HG03469 (cell line): ENCODE results near the gene HACD2.
A peak's percentile ranks its signal among the peaks of the same experiment; 100 is the strongest.

Experiments
- ATAC-seq: cut with Tn5 transposase; IDR thresholded peaks from one replicate; pipeline ENCODE4 v1.9.1; 2021; ENCODE audit warnings: mild to moderate bottlenecking, moderate library complexity, moderate number of reproducible peaks; ENCODE audit not compliant: unreplicated experiment

The HACD2 gene

DNA sequence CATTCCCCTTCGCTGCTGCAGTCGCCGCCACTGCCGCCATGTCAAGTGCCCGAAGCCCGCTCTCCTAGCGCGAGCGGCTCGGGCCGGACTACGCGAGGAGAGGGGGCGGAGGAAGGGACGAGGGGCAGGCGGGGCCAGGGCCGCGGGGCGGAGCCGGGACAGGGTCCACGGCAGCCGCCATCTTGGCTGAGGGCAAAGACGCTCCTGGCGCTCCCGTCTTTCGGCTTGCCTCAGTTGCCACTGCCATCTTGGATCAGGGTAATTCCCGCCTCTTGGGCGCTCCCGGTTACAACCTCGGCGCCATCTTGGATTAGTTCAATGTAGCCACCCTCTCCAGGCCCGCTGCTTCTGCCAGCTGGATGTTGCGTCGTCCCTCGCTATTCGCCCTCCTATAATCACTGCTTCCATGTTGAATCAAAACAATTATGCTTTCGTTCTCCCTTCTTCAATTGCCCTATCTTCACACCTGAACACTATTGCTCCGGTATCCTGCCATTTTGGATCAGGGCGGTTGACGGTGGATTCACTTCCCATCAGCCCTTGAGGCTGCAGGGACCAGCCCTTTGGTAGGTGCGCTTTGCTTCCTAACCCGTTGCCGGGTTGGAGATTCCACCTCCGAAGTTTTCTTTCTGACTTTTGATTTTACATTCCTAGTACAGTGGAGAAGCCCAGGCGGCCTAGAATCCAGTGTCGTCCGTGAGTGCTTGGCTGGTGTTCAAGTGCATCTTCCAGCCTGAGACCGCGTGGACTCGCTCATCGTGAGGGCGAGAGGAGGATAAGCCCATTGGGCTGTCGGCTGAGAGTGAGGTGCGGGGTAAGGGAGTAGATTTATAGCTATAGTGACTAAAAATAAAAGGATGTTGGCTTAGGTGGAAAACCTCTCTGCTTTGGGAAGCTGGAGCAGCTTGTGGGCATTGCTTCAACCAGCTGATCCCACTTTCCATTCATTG is at the start of gene HACD2:
TSS of gene HACD2 (minus strand) at position 66 of the 950 bp plus-strand sequence. CDS start at position 40, 26 bp downstream.
- peak; percentile 75 for ATAC-seq

DNA sequence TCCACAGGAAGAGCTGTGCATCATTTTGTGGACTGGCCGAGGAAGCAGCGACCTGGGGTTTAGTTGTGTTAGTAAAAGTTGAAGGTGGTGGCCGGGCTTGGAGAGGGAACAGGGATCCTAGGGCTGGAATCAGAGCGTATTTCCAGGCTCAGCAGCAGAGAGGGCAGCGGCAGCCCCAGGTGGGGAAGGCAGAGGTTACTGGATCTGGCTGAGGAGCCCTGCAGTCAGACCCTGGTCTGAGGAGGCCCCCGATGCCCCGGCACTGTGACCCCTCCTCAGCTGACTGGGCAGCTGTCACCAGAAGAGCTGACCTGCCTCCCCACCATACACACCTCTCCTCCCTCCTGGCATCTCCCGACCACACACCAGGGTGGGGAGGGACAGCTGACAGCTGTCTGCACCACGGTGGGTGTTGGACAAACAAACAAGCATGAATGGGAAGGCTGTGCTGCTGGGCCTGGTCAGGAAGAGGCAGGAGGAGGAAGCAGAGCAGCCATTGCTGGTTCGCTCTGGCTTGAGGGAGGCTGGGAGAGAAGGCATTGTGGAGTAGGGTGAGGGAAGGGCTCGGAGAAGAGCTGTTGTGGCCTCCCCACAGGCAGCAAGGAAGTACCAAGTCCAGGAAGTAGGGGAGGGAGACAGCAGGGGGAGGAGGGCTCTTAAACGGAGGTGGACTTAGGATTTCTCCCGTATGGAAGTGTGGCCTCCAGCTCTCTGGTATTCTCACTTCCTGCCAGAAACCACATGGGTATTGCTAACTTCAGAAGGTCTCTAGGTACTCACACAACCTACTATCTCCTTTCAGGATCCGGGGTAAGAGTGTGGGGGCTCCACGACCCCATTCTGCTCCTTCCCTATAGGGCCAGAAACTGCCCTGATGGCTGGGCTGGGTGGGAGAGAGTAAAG is 49.5 kb upstream of the HACD2 start:
- ATAC-seq, result no peak

- ATAC-seq, result no peak
These were observed 48.7 kb upstream of the HACD2 start for GRCh38 chr3:123633530-123633929.

DNA sequence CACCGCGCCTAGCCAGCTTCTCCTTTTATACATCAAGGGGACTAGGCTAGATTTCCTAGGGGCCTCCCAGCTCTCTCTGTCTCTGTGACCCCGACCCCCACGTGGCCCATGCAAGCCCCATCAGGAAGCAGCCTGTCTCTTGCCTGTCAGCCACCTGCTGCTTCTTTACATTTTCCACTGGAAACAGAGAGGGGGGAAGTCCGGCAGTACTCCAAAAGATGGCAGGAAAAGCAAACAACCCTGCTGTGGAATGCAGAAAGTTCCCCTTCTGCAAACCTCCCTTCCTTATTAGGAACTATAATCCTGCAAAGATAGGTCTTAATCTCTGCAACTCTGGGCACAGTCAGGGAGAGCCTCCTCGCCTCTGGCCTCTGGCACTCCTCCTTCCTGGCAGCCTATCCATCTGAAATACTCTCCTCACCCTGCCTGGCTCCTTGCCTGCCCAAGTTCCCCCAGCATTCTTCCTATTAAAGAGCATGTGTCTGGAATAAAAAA is 47.4 kb upstream of the HACD2 start:
- ATAC-seq, result no peak

DNA sequence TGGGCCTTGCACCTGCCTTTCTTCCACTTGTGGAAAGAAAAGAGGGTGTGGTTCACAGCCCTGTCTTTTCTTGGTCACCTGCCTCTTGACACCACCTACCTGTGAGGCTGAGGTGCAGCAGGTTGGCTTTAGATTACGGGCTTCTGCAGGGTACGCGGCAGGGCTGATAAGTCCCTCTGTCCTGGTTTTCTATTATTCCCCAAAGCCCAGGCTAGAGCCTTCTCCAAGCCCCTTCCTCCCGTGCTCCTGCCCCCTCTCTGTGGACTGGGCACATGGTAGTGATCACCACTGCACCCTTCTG is 44.8 kb upstream of the HACD2 start:
- ATAC-seq, result no peak

DNA sequence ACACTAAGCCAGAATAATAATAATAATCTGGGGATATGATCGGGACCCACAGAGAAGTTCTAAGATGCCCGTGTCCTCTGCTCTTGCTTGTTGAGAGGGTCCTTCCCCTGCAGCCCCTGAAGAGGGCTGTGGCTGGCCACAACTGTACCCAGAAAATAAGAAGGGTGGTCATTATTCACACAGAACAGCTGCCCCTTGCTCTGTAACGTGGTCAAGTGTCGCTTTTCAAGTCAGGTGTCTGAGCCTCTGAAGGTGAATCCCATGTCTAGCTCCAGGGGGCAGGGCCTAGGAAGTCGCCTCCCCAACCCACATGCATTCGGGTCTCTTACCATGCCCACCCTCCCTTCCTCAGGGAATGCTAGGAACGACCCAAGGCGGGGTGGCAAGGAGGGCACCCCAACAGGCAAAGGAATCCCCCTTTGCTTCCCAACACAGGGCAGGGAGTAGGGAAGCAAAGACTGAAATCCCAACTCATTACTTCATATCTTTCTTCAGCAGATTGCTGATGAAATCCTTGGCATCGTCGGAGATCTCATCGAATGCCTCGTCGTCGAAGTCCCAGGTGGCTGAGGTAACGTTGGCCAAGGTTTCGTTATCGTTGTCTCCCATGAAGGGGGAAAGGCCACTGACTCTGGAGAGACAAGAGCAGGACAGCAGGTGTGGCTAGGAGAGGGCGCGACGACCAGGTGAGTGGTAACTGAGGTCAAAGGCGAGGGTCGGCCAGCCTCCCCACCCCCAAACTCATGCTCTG is 44.3 kb upstream of the HACD2 start:
- ATAC-seq, result no peak

DNA sequence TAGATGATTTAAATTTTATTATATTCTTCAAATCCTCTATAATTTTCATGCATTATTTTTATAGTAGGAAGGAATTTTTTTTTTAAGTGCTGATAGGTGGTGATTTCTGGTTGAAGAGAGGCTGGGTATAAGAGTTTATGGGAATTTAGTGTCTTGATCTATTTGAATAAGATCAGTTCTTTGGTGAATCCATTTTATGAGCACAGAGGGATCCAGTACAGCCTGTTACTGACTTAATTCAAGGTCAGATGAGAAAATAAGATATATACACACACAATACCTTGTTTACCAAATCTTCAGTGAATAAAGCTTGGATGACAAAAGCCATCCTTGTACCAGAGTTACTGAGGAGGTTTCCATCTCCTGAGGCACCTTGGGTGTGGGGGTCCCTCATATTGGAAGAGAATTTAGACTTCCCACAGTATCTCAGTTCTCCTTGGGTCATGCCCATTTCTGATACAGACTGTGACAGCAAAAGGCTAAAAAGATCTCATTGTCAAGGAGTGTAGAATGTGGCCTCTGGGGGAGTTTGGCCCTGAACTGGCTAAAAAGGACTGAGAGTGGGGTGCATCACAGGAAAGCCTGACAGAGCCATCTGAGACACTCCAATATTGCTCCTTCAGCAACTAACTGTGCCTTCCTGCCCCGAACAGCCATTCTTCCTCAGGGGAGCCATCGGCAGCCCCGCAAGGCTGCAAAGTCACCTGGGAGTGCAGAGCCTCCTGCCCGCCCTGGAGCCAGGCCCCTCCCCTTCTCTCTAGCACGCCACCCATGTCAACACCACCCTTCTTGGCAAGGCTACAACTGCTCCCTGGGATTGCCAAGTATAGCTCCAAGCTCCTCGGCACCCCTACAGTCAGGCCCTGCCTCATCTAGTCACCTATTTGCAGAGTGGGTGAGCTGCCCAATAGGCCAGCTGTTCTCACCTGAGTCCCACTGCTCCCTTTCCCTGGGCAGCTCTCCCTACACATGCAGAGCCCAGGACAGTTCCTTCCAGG is 43.1 kb upstream of the HACD2 start:
- no peak for ATAC-seq

DNA sequence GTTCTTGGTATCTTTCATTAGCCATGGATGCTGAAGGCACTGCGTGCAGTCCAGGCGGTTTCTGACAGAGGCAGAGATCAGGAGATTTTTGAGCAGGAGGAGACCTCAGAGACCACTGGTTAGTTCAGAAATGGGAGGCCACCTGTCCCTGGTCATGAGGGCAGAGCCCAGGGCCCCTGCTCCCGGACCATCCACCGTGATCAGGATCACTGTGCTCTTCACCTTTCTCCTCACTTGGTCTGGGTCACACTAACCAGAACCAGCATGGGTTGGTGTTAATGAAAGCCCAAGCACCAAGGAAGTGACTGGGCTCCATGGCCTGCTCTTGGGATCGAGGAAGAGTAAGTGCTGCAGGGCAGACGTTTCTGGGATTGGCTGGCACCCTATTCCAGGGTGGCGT is 42.0 kb upstream of the HACD2 start:
- no peak for ATAC-seq

- no peak for ATAC-seq
These were observed 39.4 kb upstream of the HACD2 start for GRCh38 chr3:123624302-123624701.

DNA sequence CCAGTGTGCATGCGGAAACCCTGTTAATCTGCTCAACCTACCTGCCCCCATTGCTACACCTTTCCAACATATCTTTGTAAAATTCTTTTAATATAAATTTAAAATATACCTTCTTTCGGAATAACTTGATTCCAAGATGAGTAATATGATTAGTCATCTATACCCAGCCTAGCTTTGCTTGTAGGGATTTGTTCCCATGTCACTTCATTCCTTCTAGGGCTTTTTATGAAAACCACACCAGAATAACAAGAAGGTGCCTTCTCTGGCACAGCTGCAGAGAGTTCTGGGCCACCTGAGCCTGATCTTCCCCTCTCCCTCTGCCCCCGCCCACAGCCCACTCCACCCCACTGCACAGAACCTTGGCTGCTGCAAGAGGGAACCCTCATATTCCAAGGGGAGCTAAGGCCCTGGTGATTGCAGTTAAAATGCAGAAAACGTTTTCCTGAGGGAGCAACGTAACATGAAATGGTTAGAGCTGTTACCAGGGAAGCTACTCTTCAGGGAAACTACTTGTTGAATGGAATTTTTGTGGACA is 38.6 kb upstream of the HACD2 start:
- ATAC-seq, result no peak

DNA sequence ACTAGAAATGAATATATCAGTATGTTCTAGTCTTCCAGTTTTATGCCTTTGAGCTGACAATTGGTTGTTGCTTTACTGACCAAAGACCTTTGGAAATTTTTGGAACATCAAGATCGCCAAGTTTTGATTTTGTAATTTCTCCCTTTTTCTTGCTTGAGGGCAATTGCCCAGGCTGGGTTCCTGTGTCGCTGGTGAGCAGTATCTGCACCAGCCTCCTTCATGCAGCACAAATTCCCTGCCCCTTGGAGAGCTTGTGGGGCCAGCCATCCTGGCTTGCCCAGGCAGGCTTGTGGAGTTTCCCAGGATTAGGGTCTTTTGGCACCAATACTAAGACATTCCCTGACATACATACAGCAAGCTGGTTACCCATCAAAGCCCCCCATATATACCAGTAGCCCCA is 37.9 kb upstream of the HACD2 start:
- ATAC-seq, result no peak

GRCh38 chr3:123621850-123622189 is 37.0 kb upstream of the HACD2 start:
- ATAC-seq, result no peak

GRCh38 chr3:123621186-123621849 is 36.5 kb upstream of the HACD2 start:
- ATAC-seq, result no peak

GRCh38 chr3:123620343-123620742 is 35.5 kb upstream of the HACD2 start:
- ATAC-seq, result no peak

- ATAC-seq, result no peak
These were observed 34.1 kb upstream of the HACD2 start for GRCh38 chr3:123618768-123619484.

GRCh38 chr3:123618076-123618708 is 33.3 kb upstream of the HACD2 start:
- no peak for ATAC-seq

- ATAC-seq, result no peak
These were observed 31.7 kb upstream of the HACD2 start for GRCh38 chr3:123616593-123616992.

GRCh38 chr3:123613543-123613942 is 28.7 kb upstream of the HACD2 start:
- ATAC-seq, result no peak
